GM19324 (cell line): ENCODE data around the gene GPR17.

ENCODE experiments used
- ATAC-seq: cut with Tn5 transposase; IDR thresholded peaks from one replicate; pipeline ENCODE4 v1.9.1; 2021; ENCODE audit warnings: mild to moderate bottlenecking, moderate library complexity; ENCODE audit not compliant: unreplicated experiment, low FRiP score

Gene GPR17

GRCh38 chr2:127638361-127639110 is 7.4 kb upstream of the GPR17 start:
- ATAC-seq = no peak

GRCh38 chr2:127639111-127639474 is 6.9 kb upstream of the GPR17 start:
- ATAC-seq = no peak

- ATAC-seq = no peak
Observed at GRCh38 chr2:127640082-127641072, 5.6 kb upstream of the GPR17 start.

- ATAC-seq = no peak
Observed at GRCh38 chr2:127641133-127641532, 4.8 kb upstream of the GPR17 start.

- ATAC-seq = no peak
Observed at GRCh38 chr2:127641846-127642507, 4.0 kb upstream of the GPR17 start.

GRCh38 chr2:127642706-127643438 is 3.1 kb upstream of the GPR17 start:
- ATAC-seq = no peak

- no peak for ATAC-seq
Observed at GRCh38 chr2:127643439-127644065, 2.4 kb upstream of the GPR17 start.

- ATAC-seq = no peak
Observed at GRCh38 chr2:127644066-127645025, 1.6 kb upstream of the GPR17 start.

GRCh38 chr2:127645026-127645394 is 943 bp upstream of the GPR17 start:
- ATAC-seq = no peak

- ATAC-seq = no peak
Observed at GRCh38 chr2:127646487-127647241, 711 bp downstream of the GPR17 start.

- no peak for ATAC-seq
Observed at GRCh38 chr2:127647242-127648190, 1.6 kb downstream of the GPR17 start.

- no peak for ATAC-seq
Observed at GRCh38 chr2:127648321-127648720, 2.4 kb downstream of the GPR17 start.

- no peak for ATAC-seq
Observed at GRCh38 chr2:127649100-127649611, 3.2 kb downstream of the GPR17 start.

- peak; percentile 43 for ATAC-seq
Observed at GRCh38 chr2:127649684-127650040, 3.7 kb downstream of the GPR17 start.

GRCh38 chr2:127650041-127650784 is 4.3 kb downstream of the GPR17 start:
- no peak for ATAC-seq

GRCh38 chr2:127650785-127651380 is 4.9 kb downstream of the GPR17 start:
- ATAC-seq = no peak
